Sigmoid colon (tissue), 4 donors: ENCODE data around the gene AGBL5.
A peak's percentile ranks its signal among the peaks of the same experiment; 100 is the strongest.

Experiments
- EP300 ChIP-seq, 4 donors: sonication (generic); formaldehyde crosslinking; IDR thresholded peaks; one replicate each; pipeline ENCODE4 v1.6.1; 2017; ENCODE audit warnings: antibody characterized with exemption in 4 of 4
- POLR2A ChIP-seq, 2 donors: fragments of 450-650 bp; IDR thresholded peaks; one replicate each; pipeline ENCODE4 v1.6.1; 2016; ENCODE audit warnings: antibody characterized with exemption in 2 of 2, mild to moderate bottlenecking in 2 of 2, moderate library complexity in 2 of 2
- POLR2AphosphoS5 ChIP-seq, 4 donors: sonication (generic); formaldehyde crosslinking; IDR thresholded peaks; one replicate each; pipeline ENCODE4 v1.6.1; 2017; ENCODE audit warnings: antibody characterized with exemption in 4 of 4
- TF ChIP-seq, protein P1 (sequence below), 4 experiments: fragments of 450-650 bp in 3 of 4; fragments of 200-600 bp in 1 of 4; IDR thresholded peaks; one replicate each; pipeline ENCODE4 v1.5.1; 2016 to 2019; ENCODE audit warnings: antibody characterized with exemption in 4 of 4, mild to moderate bottlenecking in 3 of 4, moderate library complexity in 2 of 4

DNA sequence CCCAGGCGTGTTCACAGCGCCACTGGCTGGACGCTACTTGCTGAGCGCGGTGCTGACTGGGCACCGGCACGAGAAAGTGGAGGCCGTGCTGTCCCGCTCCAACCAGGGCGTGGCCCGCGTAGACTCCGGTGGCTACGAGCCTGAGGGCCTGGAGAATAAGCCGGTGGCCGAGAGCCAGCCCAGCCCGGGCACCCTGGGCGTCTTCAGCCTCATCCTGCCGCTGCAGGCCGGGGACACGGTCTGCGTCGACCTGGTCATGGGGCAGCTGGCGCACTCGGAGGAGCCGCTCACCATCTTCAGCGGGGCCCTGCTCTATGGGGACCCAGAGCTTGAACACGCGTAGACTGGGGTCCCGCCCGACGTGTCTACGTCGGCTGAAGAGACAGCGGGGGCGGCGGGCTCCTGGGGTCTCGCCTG lies 34.2 kb downstream of the AGBL5 start:
- TF ChIP-seq, protein P1, sequence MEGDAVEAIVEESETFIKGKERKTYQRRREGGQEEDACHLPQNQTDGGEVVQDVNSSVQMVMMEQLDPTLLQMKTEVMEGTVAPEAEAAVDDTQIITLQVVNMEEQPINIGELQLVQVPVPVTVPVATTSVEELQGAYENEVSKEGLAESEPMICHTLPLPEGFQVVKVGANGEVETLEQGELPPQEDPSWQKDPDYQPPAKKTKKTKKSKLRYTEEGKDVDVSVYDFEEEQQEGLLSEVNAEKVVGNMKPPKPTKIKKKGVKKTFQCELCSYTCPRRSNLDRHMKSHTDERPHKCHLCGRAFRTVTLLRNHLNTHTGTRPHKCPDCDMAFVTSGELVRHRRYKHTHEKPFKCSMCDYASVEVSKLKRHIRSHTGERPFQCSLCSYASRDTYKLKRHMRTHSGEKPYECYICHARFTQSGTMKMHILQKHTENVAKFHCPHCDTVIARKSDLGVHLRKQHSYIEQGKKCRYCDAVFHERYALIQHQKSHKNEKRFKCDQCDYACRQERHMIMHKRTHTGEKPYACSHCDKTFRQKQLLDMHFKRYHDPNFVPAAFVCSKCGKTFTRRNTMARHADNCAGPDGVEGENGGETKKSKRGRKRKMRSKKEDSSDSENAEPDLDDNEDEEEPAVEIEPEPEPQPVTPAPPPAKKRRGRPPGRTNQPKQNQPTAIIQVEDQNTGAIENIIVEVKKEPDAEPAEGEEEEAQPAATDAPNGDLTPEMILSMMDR (IDR thresholded peaks at IDR 0.05), result peak in 2 of 4 experiments; percentile 13 to 32
- no peak for TF ChIP-seq EP300 (IDR thresholded peaks at IDR 0.05)
- TF ChIP-seq POLR2AphosphoS5 (IDR thresholded peaks at IDR 0.05), result peak; percentile 40 to 81 (median 68)
- peak in 1 of 2 donors; percentile 7 for TF ChIP-seq POLR2A (IDR thresholded peaks at IDR 0.05)
